ENCODE measurements around the gene VANGL2. TPM values are rescaled to one million over a fixed set of nuclear protein-coding genes. Genes with fewer than 3 reads are reported as not detected.

Gene VANGL2
- total RNA-seq, 2 donors from 2014 or later: 3.9 to 10.3 TPM

DNA sequence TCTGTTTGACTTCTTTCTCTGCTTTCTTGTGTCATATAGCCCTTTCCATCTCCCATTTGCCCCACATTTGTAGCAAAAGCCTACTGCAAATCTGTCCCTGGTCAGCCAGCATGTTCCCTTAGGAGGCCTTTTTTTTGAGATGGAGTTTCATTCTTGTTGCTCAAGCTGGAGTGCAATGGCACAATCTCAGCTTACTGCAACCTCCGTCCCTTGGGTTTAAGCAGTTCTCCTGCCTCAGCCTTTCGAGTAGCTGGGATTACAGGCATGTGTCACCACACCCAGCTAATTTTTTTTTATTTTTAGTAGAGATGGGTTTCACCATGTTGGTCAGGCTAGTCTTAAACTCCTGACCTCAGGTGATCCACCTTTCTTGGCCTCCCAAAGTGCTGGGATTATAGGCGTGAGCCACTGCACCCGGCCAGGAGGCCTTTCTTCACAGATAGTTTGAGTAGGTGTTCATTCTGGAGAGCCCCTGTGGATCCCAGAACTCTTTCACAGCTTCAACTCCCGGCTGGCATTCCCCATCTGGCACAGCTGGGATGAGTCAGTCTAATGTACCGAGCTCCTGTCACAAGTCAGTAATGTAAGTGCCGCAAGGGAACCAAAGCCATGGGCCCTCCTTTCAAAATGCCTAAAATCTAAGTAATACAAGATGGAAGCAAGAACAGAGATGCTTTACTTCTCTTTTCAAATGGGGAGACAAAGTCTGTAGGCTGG, 42.9 kb upstream of the VANGL2 start:
- intact Hi-C loops (cut with DNase I): no loop called here
- TF ChIP-seq, protein P1, sequence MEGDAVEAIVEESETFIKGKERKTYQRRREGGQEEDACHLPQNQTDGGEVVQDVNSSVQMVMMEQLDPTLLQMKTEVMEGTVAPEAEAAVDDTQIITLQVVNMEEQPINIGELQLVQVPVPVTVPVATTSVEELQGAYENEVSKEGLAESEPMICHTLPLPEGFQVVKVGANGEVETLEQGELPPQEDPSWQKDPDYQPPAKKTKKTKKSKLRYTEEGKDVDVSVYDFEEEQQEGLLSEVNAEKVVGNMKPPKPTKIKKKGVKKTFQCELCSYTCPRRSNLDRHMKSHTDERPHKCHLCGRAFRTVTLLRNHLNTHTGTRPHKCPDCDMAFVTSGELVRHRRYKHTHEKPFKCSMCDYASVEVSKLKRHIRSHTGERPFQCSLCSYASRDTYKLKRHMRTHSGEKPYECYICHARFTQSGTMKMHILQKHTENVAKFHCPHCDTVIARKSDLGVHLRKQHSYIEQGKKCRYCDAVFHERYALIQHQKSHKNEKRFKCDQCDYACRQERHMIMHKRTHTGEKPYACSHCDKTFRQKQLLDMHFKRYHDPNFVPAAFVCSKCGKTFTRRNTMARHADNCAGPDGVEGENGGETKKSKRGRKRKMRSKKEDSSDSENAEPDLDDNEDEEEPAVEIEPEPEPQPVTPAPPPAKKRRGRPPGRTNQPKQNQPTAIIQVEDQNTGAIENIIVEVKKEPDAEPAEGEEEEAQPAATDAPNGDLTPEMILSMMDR (IDR thresholded peaks at IDR 0.05): no peak
- no peaks in the 10 kb centered on the region for H3K4me1 ChIP-seq
- H3K27ac ChIP-seq: no peak overlapping the region
- no peak overlapping the region for H3K9ac ChIP-seq (ENCODE audit: low read depth in 2 of 2, low read length in 2 of 2)
- no peaks in the 10 kb centered on the region for H3K9me3 ChIP-seq
- no peak overlapping the region for H3K4me3 ChIP-seq
- DNase-seq: no peak
- H3K27me3 ChIP-seq: no peaks in the 10 kb centered on the region
- H3K36me3 ChIP-seq: peaks cover 33% of the 10 kb centered on the region

DNA sequence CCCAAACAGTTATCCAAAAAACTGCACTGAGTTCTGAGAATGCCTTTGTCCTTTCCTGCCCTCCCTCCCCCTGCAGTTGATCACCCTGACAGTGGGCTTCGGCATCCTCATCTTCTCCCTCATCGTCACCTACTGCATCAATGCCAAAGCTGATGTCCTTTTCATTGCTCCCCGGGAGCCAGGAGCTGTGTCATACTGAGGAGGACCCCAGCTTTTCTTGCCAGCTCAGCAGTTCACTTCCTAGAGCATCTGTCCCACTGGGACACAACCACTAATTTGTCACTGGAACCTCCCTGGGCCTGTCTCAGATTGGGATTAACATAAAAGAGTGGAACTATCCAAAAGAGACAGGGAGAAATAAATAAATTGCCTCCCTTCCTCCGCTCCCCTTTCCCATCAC, 42.3 kb upstream of the VANGL2 start:
- Histone ChIP-seq H3K36me3 (peaks cover 31% of the 10 kb centered on the region), H3K27me3 (no peaks in the 10 kb centered on the region), H3K27ac (no peak overlapping the region), H3K4me1 (no peaks in the 10 kb centered on the region), H3K9ac (ENCODE audit: low read depth in 2 of 2, low read length in 2 of 2) (no peak overlapping the region), H3K4me3 (no peak overlapping the region), H3K9me3 (no peaks in the 10 kb centered on the region)
- intact Hi-C loops (cut with DNase I): no loop called here
- DNase-seq: no peak
- TF ChIP-seq, protein P1 (IDR thresholded peaks at IDR 0.05): no peak

DNA sequence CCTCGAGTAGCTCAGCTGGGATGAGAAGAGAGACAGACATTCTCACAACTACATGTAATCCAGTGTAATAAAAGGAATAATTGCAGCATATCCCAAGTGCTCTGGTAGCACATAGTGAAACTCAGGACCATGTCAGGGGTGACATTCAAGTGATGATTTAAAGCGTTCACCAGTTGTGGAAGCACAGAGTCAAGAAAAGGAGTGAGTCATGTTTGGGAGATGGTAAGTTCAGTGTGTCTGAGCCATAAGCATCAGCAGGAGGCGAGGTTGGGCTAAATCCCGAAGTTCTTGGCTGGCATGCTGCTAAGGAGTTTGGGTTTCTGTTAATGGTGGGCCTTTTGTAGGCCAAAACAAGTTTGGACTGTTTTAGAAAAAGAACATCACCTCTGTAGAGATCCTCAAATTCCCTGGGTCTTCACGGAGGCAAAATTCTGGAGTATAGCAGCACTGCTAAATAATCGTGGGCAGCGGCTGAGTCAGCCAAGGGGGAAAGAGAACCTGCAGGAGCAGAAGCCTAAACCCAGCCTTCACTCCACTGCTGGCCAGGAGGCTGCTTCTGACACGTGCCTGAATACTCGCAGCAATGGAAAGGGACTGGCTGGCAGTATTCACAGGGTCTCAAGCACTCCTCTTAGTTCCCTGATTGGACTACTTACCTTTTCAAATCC, 40.7 kb upstream of the VANGL2 start:
- H3K9ac ChIP-seq (ENCODE audit: low read depth in 2 of 2, low read length in 2 of 2): no peak overlapping the region
- DNase-seq: no peak
- H3K4me1 ChIP-seq: no peaks in the 10 kb centered on the region
- H3K4me3 ChIP-seq: no peak overlapping the region
- intact Hi-C loops (cut with DNase I): no loop called here
- peaks cover 22% of the 10 kb centered on the region for H3K36me3 ChIP-seq
- H3K27me3 ChIP-seq: no peaks in the 10 kb centered on the region
- H3K27ac ChIP-seq: no peak overlapping the region
- no peaks in the 10 kb centered on the region for H3K9me3 ChIP-seq
- TF ChIP-seq, protein P1 (IDR thresholded peaks at IDR 0.05): no peak

DNA sequence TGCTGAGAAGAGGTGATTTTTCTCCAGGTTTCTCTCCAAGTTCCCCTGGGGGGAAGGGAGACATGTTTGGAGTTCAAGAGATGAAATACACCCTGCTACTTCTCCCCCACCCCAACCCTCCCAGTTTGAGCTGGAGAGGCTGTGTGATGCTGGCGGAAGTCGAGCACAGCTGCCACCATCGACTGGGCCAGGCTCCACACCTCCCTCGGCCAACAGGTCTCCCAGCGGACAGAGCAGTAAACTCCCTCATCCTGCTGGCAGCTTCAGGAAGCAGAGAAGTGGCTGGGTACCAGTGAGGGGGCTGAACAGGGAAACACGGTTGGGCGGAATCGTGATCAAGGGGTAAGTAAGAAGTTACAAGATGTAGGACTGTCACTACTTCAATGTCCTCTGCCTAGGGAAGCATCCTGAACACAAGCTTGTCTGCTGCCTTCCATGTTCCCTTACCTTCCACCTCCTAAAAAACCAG, 40.1 kb upstream of the VANGL2 start:
- Histone ChIP-seq H3K27me3 (no peaks in the 10 kb centered on the region), H3K9ac (ENCODE audit: low read depth in 2 of 2, low read length in 2 of 2) (no peak overlapping the region), H3K4me3 (no peak overlapping the region), H3K4me1 (no peaks in the 10 kb centered on the region), H3K9me3 (no peaks in the 10 kb centered on the region), H3K27ac (no peak overlapping the region), H3K36me3 (peaks cover 17% of the 10 kb centered on the region)
- no peak for DNase-seq
- intact Hi-C loops (cut with DNase I): no loop called here
- TF ChIP-seq, protein P1 (IDR thresholded peaks at IDR 0.05): no peak

DNA sequence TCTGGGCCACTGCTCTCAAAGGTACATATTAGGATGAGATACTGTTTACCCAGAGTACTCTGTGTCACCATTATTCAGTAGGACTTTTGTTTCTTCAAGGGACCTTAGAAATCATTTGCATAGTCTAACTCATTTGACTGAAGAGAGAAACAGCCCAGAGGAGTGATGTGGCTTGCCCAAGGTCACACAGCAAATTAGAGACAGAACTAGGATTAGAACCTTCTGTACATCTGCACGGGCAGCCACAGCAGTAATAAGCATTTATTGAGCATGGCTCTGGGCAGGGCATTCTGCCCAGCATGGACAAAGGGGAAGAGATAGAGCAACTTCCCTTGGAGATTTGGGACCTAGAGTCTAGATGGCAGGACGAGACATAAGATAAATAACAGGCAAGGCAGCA, 39.2 kb upstream of the VANGL2 start:
- H3K27ac ChIP-seq: no peak overlapping the region
- TF ChIP-seq, protein P1 (IDR thresholded peaks at IDR 0.05): no peak
- H3K9ac ChIP-seq (ENCODE audit: low read depth in 2 of 2, low read length in 2 of 2): no peak overlapping the region
- H3K4me1 ChIP-seq: no peaks in the 10 kb centered on the region
- intact Hi-C loops (cut with DNase I): no loop called here
- no peaks in the 10 kb centered on the region for H3K27me3 ChIP-seq
- H3K4me3 ChIP-seq: no peak overlapping the region
- no peak for DNase-seq
- no peaks in the 10 kb centered on the region for H3K9me3 ChIP-seq
- peaks cover 16% of the 10 kb centered on the region for H3K36me3 ChIP-seq

Data from colonic mucosa (tissue), 4 donors.